ENCODE results near the gene EXD3. TPM values are rescaled to one million over a fixed set of nuclear protein-coding genes. Genes with fewer than 3 reads are reported as not detected.
A peak's percentile ranks its signal among the peaks of the same experiment; 100 is the strongest.

EXD3 gene
- total and polyA plus RNA-seq, 9 of the 15 experiments (the other 6 are each of a cell fraction or from before 2014, with no cell fraction given) = 0.29 to 12.5 (median 3.9) TPM

- TF ChIP-seq ZNF280B (CRISPR knock-in tag; IDR thresholded peaks at IDR 0.05) = no peak
- TF ChIP-seq MXD1 (CRISPR knock-in tag; IDR thresholded peaks at IDR 0.05; ENCODE audit: borderline replicate concordance, poor library complexity, severe bottlenecking) = peak; percentile 83
- TF ChIP-seq MGA (IDR thresholded peaks at IDR 0.05) = peak; percentile 84
- no peak for TF ChIP-seq ZSCAN29 (IDR thresholded peaks at IDR 0.05)
- TF ChIP-seq NFRKB (IDR thresholded peaks at IDR 0.05; ENCODE audit: low read depth) = peak; percentile 88
- TF ChIP-seq JUN (IDR thresholded peaks at IDR 0.05; ENCODE audit: borderline replicate concordance, low read depth, low read length) = peak; percentile 6; the same call in 1 of the 2 replicates
- no peak for TF ChIP-seq JUN (CRISPR knock-in tag; IDR thresholded peaks at IDR 0.05; ENCODE audit: borderline replicate concordance)
- peak; percentile 70 for TF ChIP-seq USF2 (CRISPR knock-in tag; IDR thresholded peaks at IDR 0.05)
Measured at GRCh38 chr9:137276473-137277328, 146.3 kb downstream of the EXD3 start (continued).
